Measurements from ENCODE around the gene RPP30. TPM values are rescaled to one million over a fixed set of nuclear protein-coding genes. Genes with fewer than 3 reads are reported as not detected.

The RPP30 gene
- total RNA-seq, 1 donor from 2014 or later, result 85.5 TPM

DNA sequence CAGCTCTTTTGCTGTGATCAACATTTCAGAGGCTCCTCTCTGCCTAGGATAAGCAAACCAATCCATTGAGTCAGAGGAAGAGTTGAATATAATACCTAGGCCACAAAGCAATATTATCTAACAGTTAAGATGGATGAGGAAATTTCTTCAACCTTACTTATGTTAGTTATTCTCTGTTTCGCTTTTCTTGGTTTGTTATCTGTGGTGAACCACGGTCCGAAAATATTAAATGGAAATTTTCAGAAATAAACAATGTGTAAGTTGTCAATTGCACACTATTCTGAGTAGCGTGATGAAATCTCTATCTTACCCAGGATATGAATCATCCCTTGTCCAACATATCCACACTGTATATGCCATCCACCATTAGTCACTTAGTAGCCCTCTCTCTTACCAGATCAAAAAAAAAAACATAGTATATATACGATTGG is 12.4 kb upstream of the RPP30 start:
- no peaks in the 10 kb centered on the region for H3K36me3 Mint-ChIP-seq
- no peaks in the 10 kb centered on the region for H3K36me3 ChIP-seq
- no peaks in the 10 kb centered on the region for H3K9me3 Mint-ChIP-seq
- TF ChIP-seq, protein P1, sequence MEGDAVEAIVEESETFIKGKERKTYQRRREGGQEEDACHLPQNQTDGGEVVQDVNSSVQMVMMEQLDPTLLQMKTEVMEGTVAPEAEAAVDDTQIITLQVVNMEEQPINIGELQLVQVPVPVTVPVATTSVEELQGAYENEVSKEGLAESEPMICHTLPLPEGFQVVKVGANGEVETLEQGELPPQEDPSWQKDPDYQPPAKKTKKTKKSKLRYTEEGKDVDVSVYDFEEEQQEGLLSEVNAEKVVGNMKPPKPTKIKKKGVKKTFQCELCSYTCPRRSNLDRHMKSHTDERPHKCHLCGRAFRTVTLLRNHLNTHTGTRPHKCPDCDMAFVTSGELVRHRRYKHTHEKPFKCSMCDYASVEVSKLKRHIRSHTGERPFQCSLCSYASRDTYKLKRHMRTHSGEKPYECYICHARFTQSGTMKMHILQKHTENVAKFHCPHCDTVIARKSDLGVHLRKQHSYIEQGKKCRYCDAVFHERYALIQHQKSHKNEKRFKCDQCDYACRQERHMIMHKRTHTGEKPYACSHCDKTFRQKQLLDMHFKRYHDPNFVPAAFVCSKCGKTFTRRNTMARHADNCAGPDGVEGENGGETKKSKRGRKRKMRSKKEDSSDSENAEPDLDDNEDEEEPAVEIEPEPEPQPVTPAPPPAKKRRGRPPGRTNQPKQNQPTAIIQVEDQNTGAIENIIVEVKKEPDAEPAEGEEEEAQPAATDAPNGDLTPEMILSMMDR (IDR thresholded peaks at IDR 0.05), result no peak
- H3K9ac ChIP-seq, result no peak overlapping the region
- H3K27me3 ChIP-seq, result peaks cover 57% of the 10 kb centered on the region
- H3K4me1 ChIP-seq, result no peaks in the 10 kb centered on the region
- no peak overlapping the region for H3K27ac Mint-ChIP-seq
- H3K27ac ChIP-seq, result no peak overlapping the region
- peaks cover 23% of the 10 kb centered on the region for H3K27me3 Mint-ChIP-seq (ENCODE audit: insufficient read depth, low read depth)
- no peak for DNase-seq (ENCODE audit: low spot score)
- no peaks in the 10 kb centered on the region for H3K9me3 ChIP-seq (ENCODE audit: low read depth)
- peaks cover 11% of the 10 kb centered on the region for H3F3A ChIP-seq (ENCODE audit: low read depth)
- no peaks in the 10 kb centered on the region for H3K79me2 ChIP-seq (ENCODE audit: low read depth)
- no peak overlapping the region for H2AFZ ChIP-seq (replicated peaks)
- H3K4me3 ChIP-seq, result no peak overlapping the region
- H3K4me2 ChIP-seq, result no peak overlapping the region
- H4K20me1 ChIP-seq (ENCODE audit: low read depth), result no peaks in the 10 kb centered on the region
- peaks cover 7% of the 10 kb centered on the region for H3K4me1 Mint-ChIP-seq
- H3K4me3 Mint-ChIP-seq, result peak overlapping the region; percentile 90

- no peaks in the 10 kb centered on the region for H3K36me3 Mint-ChIP-seq
- H3K27me3 Mint-ChIP-seq (ENCODE audit: insufficient read depth, low read depth), result peaks cover 23% of the 10 kb centered on the region
- H3K9me3 Mint-ChIP-seq, result no peaks in the 10 kb centered on the region
- H3K4me3 Mint-ChIP-seq, result no peak overlapping the region
- no peak for DNase-seq (ENCODE audit: low spot score)
- Histone ChIP-seq H2AFZ (replicated peaks) (no peak overlapping the region), H3K36me3 (no peaks in the 10 kb centered on the region), H3K4me1 (no peaks in the 10 kb centered on the region), H4K20me1 (ENCODE audit: low read depth) (no peaks in the 10 kb centered on the region), H3K4me3 (no peak overlapping the region), H3K27ac (no peak overlapping the region), H3K9ac (no peak overlapping the region), H3F3A (ENCODE audit: low read depth) (peaks cover 11% of the 10 kb centered on the region), H3K4me2 (no peak overlapping the region), H3K9me3 (ENCODE audit: low read depth) (no peaks in the 10 kb centered on the region), H3K27me3 (peaks cover 43% of the 10 kb centered on the region), H3K79me2 (ENCODE audit: low read depth) (no peaks in the 10 kb centered on the region)
- peaks cover 7% of the 10 kb centered on the region for H3K4me1 Mint-ChIP-seq
- TF ChIP-seq EZH2 (IDR thresholded peaks at IDR 0.05), result no peak
- no peak for TF ChIP-seq EZH2phosphoT487 (IDR thresholded peaks at IDR 0.05)
- TF ChIP-seq, protein P1 (IDR thresholded peaks at IDR 0.05), result no peak
- H3K27ac Mint-ChIP-seq, result no peak overlapping the region
Measured at GRCh38 chr10:90860790-90861189, 11.0 kb upstream of the RPP30 start.

DNA sequence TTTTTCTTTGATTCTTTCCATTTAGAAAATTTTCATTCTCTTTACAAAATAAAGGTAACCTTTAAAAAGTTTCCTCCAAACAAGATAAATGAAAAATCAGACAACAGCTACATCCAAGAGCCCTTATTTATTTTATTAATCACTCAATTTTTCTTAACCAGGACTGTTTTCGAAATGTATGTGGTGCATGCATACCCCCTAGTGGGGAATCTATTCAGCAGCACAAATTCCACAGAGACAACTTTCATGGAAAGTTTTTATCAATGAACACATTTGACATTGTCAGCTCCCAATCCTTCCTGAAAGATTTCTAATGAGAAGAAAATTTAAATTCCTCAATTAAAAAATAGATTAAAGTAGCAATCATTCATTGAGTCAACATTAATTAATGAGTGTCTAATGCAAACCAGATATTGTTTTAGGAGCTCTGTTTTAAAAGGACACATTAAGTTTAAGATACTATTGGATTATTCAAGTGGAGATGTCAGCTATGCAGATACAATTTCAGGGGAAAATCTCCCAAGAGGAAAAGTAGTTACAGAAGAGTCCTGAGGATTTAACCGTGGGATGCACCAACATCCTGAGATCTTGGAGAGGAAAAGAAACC is 8.8 kb upstream of the RPP30 start:
- H3K4me1 ChIP-seq, result no peaks in the 10 kb centered on the region
- Mint-ChIP-seq H3K36me3 (no peaks in the 10 kb centered on the region), H3K27me3 (ENCODE audit: insufficient read depth, low read depth) (peaks cover 9% of the 10 kb centered on the region), H3K4me1 (peaks cover 5% of the 10 kb centered on the region), H3K4me3 (no peak overlapping the region), H3K9me3 (no peaks in the 10 kb centered on the region), H3K27ac (no peak overlapping the region)
- no peaks in the 10 kb centered on the region for H4K20me1 ChIP-seq (ENCODE audit: low read depth)
- H3K9me3 ChIP-seq (ENCODE audit: low read depth), result no peaks in the 10 kb centered on the region
- H3K36me3 ChIP-seq, result no peaks in the 10 kb centered on the region
- DNase-seq (ENCODE audit: low spot score), result peak; percentile 17
- H3K9ac ChIP-seq, result no peak overlapping the region
- no peak overlapping the region for H3K27ac ChIP-seq
- no peak overlapping the region for H2AFZ ChIP-seq (replicated peaks)
- no peak overlapping the region for H3K4me3 ChIP-seq
- H3K4me2 ChIP-seq, result no peak overlapping the region
- H3F3A ChIP-seq (ENCODE audit: low read depth), result peaks cover 11% of the 10 kb centered on the region
- TF ChIP-seq, protein P1 (IDR thresholded peaks at IDR 0.05), result peak; percentile 72
- no peak for TF ChIP-seq EZH2 (IDR thresholded peaks at IDR 0.05)
- no peak for TF ChIP-seq EZH2phosphoT487 (IDR thresholded peaks at IDR 0.05)
- H3K79me2 ChIP-seq (ENCODE audit: low read depth), result no peaks in the 10 kb centered on the region
- peaks cover 22% of the 10 kb centered on the region for H3K27me3 ChIP-seq
